GM12878 (cell line): Measurements from ENCODE around the gene TCF25. TPM values are rescaled to one million over a fixed set of nuclear protein-coding genes. Genes with fewer than 3 reads are reported as not detected.

Experiments
- ATAC-seq: fragments of 200-7000 bp; cut with Tn5 transposase; 3 replicates; pipeline ENCODE4 v1.9.1; 2020; ENCODE audit warnings: mild to moderate bottlenecking, moderate library complexity
- BruUV-seq: library from RNA; stranded (reverse); fragments of 400-500 nt; replicated peaks from 2 replicates; lab custom pipeline; 2021; lab: Mats Ljungman, UMichigan
- CTCF ChIA-PET: fragments of 300-600 bp; sonication (Branson Sonifier 250); formaldehyde crosslinking; extraction: SDS; loops from one replicate; lab custom pipeline; 2021; ENCODE audit warnings: inconsistent platforms; lab: Yijun Ruan, JAX
- POLR2A ChIA-PET: fragments of 350-600 bp; formaldehyde crosslinking; extraction: SDS; loops from one replicate; lab custom pipeline; 2021; ENCODE audit warnings: inconsistent platforms; lab: Charles Lee
- RAD21 ChIA-PET: fragments of 300-600 bp; sonication (Branson Sonifier 250); formaldehyde crosslinking; loops from one replicate; lab custom pipeline; 2023; ENCODE audit warnings: antibody characterized with exemption; ENCODE audit not compliant: unreplicated experiment; lab: Charles Lee
- SMC1A ChIA-PET: fragments of 300-600 bp; sonication (Branson Sonifier 250); formaldehyde crosslinking; loops from one replicate; lab custom pipeline; 2023; ENCODE audit not compliant: unreplicated experiment, uncharacterized antibody; lab: Charles Lee
- DNase-seq: peaks from one replicate; pipeline ENCODE4 v3.0.0-alpha.2; 2011; ENCODE audit warnings: low read depth, low spot score
- FAIRE-seq: peaks from 3 replicates; lab custom pipeline; 2011; peaks lifted over from hg19 to GRCh38; lab: Jason Lieb, UNC
- H2AFZ ChIP-seq: 2 replicates; pipeline ENCODE4 v1.6.0; 2011; ENCODE audit warnings: low read depth, low read length, control low read depth; ENCODE audit not compliant: control insufficient read depth
- H3K27ac ChIP-seq: 2 replicates; pipeline ENCODE4 v1.5.1; 2011; ENCODE audit warnings: control low read depth; ENCODE audit not compliant: control insufficient read depth, insufficient read depth
- H3K27me3 ChIP-seq, 2 experiments: replicated peaks in 1 of 2; 2 replicates each; pipeline versions ENCODE4 v1.6.0 to v1.6.1; 2011; ENCODE audit warnings: low read length in 1 of 2; ENCODE audit not compliant: control insufficient read depth in 2 of 2, insufficient read depth in 2 of 2
- H3K36me3 ChIP-seq, 2 experiments: 2 replicates each; pipeline ENCODE4 v1.5.1; 2011; ENCODE audit warnings: low read length in 1 of 2; ENCODE audit not compliant: control insufficient read depth in 2 of 2, insufficient read depth in 2 of 2
- H3K4me1 ChIP-seq: 2 replicates; pipeline ENCODE4 v1.6.1; 2011; ENCODE audit warnings: mild to moderate bottlenecking, low read length, moderate library complexity, mixed read lengths; ENCODE audit not compliant: control insufficient read depth, insufficient read depth
- H3K4me2 ChIP-seq: 2 replicates; pipeline ENCODE4 v1.6.0; 2011; ENCODE audit warnings: control low read depth; ENCODE audit not compliant: control insufficient read depth, insufficient read depth
- H3K4me3 ChIP-seq: fragments of 200-600 bp; sonication (generic); 2 replicates; pipeline ENCODE4 v1.5.1; 2016
- H3K79me2 ChIP-seq: 2 replicates; pipeline ENCODE4 v1.6.0; 2011; ENCODE audit warnings: low read length; ENCODE audit not compliant: control insufficient read depth, insufficient read depth
- H3K9ac ChIP-seq: 2 replicates; pipeline ENCODE4 v1.8.0; 2011; ENCODE audit warnings: low read length, control low read depth, mixed read lengths; ENCODE audit not compliant: control insufficient read depth, insufficient read depth
- H3K9me3 ChIP-seq: replicated peaks from 3 replicates; pipeline ENCODE4 v1.5.1; 2011; ENCODE audit warnings: mild to moderate bottlenecking, low read length; ENCODE audit not compliant: control insufficient read depth, insufficient read depth
- H4K20me1 ChIP-seq: 2 replicates; pipeline ENCODE4 v1.6.0; 2011; ENCODE audit not compliant: control insufficient read depth, insufficient read depth
- HDAC2 ChIP-seq: fragments of 200-600 bp; sonication (generic); IDR thresholded peaks from 2 replicates; pipeline ENCODE4 v1.6.1; 2017
- KLF5 ChIP-seq: fragments of 450-650 bp; IDR thresholded peaks from 2 replicates; pipeline ENCODE4 v1.6.1; 2014; ENCODE audit warnings: mild to moderate bottlenecking; ENCODE audit not compliant: partially characterized antibody
- NR2C1 ChIP-seq: fragments of 450-650 bp; IDR thresholded peaks from 2 replicates; pipeline ENCODE4 v1.6.1; 2017; ENCODE audit warnings: antibody characterized with exemption, mild to moderate bottlenecking, moderate library complexity
- PKNOX1 ChIP-seq: fragments of 450-650 bp; IDR thresholded peaks from 2 replicates; pipeline ENCODE4 v1.6.1; 2016; ENCODE audit warnings: mild to moderate bottlenecking
- SMAD5 ChIP-seq: IDR thresholded peaks from 2 replicates; pipeline ENCODE4 v1.6.1; 2016; ENCODE audit warnings: antibody characterized with exemption, low read depth
- WGBS: methylation state at CpG from one replicate; pipeline ENCODE4 v1.1.6; 2016; ENCODE audit warnings: low lambda C conversion rate; ENCODE audit not compliant: insufficient replicate concordance, insufficient coverage; ENCODE audit errors: missing lambda C conversion rate; 5-methylcytosine and 5-hydroxymethylcytosine counted together
- in situ Hi-C: fragments of 300-500 bp; cut with MboI; formaldehyde crosslinking; loops from 9 replicates; pipeline ENCODE4 v1.14.3; 2018; ENCODE audit warnings: mixed read lengths
- intact Hi-C: fragments of 100-400 bp; cut with micrococcal nuclease; formaldehyde crosslinking; loops from one replicate; pipeline ENCODE4 v1.14.2; 2022; ENCODE audit not compliant: unreplicated experiment
- polyA plus RNA-seq, 11 experiments: library from polyadenylated mRNA; depleted of rRNA in 4 of 11; unstranded in 6 of 11; stranded (reverse) in 5 of 11; fragments of >200 nt; fragmentation: Nextera tagmentation in 4 of 11; fragmentation: Illumina TruSeq in 1 of 11; extraction: Ambion mirVana in 4 of 11; extraction: Trizol in 1 of 11; gene quantifications; 1 replicate in 1 of 11; 2 replicates in 10 of 11; pipeline versions ENCODE4 v1.2.1 to v1.2.3, GENCODE V29; 2011 to 2016; ENCODE audit warnings: inconsistent platforms in 2 of 11, missing spikeins in 2 of 11, low read depth in 1 of 11
- total RNA-seq, 4 experiments: library from RNA; depleted of rRNA in 3 of 4; stranded (reverse); fragments of >200 nt in 3 of 4; fragmentation: Illumina TruSeq in 1 of 4; extraction: Trizol in 1 of 4; gene quantifications; 2 replicates each; pipeline versions ENCODE4 v1.2.1 to v1.2.3, GENCODE V29; 2013 to 2021
- TF ChIP-seq, protein P1 (sequence below): fragments of 450-650 bp; IDR thresholded peaks from 2 replicates; pipeline ENCODE4 v1.6.1; 2017; ENCODE audit warnings: mild to moderate bottlenecking, moderate library complexity

The TCF25 gene
- total and polyA plus RNA-seq, 10 of the 15 experiments (the other 5 are each of a cell fraction or from before 2014, with no cell fraction given) = 8.4 to 130 (median 89.4) TPM

DNA sequence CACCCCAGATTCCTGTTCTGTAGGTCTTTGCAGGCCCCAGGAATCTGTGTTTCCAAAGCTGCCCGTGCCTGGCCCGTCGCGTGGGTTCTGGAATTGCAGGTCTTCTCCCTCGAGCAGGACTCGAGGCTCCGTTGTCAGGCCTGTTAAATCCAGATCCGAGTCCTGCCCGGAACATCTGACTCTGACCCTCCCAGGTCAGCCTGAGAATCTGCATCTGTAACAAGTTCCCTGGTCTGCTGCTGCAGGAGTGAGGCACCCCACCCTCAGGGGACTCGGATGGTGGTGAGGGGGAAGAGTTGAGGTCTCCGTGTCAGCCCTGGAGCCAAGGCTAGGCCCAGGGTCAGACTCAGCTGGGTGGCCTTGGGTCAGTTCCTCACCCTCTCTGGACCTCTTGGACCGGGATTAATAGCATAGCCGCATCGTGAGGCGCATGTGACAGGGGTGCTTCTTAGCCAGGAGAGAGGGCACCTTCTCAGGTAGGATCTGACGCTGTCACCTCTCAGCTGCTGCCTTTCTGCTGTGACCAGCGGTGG, 36.3 kb upstream of the TCF25 start:
- Histone ChIP-seq H2AFZ (no peak overlapping the region), H4K20me1 (no peaks in the 10 kb centered on the region), H3K79me2 (no peaks in the 10 kb centered on the region), H3K27me3 (no peaks in the 10 kb centered on the region), H3K4me3 (no peak overlapping the region), H3K27ac (no peak overlapping the region), H3K9me3 (no peaks in the 10 kb centered on the region), H3K9ac (no peak overlapping the region), H3K36me3 (no peaks in the 10 kb centered on the region), H3K4me2 (no peak overlapping the region), H3K4me1 (no peaks in the 10 kb centered on the region)
- FAIRE-seq (no peak), DNase-seq (no peak), ATAC-seq (no peak)
- SMC1A ChIA-PET = no interaction called here
- BruUV-seq = no TSS peak
- POLR2A ChIA-PET = interaction anchor here (1.4 kb wide), 1 partner anchor 26 kb away, joined by 5 read pairs; no protein-coding TSS in a partner anchor
- CTCF ChIA-PET = interaction anchor here (0.8 to 1.3 kb wide), 3 partner anchors 22 to 131 kb away, joined by 3 to 9 read pairs (median 4); no protein-coding TSS in a partner anchor
- RAD21 ChIA-PET = interaction anchor here (1.2 kb wide), 1 partner anchor 131 kb away, joined by 4 read pairs; no protein-coding TSS in a partner anchor
- TF ChIP-seq, protein P1, sequence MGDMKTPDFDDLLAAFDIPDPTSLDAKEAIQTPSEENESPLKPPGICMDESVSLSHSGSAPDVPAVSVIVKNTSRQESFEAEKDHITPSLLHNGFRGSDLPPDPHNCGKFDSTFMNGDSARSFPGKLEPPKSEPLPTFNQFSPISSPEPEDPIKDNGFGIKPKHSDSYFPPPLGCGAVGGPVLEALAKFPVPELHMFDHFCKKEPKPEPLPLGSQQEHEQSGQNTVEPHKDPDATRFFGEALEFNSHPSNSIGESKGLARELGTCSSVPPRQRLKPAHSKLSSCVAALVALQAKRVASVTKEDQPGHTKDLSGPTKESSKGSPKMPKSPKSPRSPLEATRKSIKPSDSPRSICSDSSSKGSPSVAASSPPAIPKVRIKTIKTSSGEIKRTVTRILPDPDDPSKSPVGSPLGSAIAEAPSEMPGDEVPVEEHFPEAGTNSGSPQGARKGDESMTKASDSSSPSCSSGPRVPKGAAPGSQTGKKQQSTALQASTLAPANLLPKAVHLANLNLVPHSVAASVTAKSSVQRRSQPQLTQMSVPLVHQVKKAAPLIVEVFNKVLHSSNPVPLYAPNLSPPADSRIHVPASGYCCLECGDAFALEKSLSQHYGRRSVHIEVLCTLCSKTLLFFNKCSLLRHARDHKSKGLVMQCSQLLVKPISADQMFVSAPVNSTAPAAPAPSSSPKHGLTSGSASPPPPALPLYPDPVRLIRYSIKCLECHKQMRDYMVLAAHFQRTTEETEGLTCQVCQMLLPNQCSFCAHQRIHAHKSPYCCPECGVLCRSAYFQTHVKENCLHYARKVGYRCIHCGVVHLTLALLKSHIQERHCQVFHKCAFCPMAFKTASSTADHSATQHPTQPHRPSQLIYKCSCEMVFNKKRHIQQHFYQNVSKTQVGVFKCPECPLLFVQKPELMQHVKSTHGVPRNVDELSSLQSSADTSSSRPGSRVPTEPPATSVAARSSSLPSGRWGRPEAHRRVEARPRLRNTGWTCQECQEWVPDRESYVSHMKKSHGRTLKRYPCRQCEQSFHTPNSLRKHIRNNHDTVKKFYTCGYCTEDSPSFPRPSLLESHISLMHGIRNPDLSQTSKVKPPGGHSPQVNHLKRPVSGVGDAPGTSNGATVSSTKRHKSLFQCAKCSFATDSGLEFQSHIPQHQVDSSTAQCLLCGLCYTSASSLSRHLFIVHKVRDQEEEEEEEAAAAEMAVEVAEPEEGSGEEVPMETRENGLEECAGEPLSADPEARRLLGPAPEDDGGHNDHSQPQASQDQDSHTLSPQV = no peak
- TF ChIP-seq KLF5 = no peak
- TF ChIP-seq PKNOX1 = no peak
- TF ChIP-seq NR2C1 = no peak
- TF ChIP-seq HDAC2 = no peak
- TF ChIP-seq SMAD5 = no peak
- WGBS = 80% methylated on average over 17 of the region's 17 CpGs
- in situ Hi-C loops = no loop called here
- intact Hi-C loops = no loop called here
